ENCODE results near the gene FAM89A. TPM values are rescaled to one million over a fixed set of nuclear protein-coding genes. Genes with fewer than 3 reads are reported as not detected.

FAM89A gene
- total RNA-seq, 1 experiment from 2014 or later: 23.6 TPM

- POLR2A ChIA-PET: no interaction called here
- TF ChIP-seq EGR1 (IDR thresholded peaks at IDR 0.05; ENCODE audit: low read depth) (no peak), TCF7L2 (IDR thresholded peaks at IDR 0.05; ENCODE audit: borderline replicate concordance, extremely low read depth, insufficient read depth, insufficient read length) (no peak), YY1 (IDR thresholded peaks at IDR 0.05; ENCODE audit: extremely low read depth, insufficient replicate concordance, low read depth, low read length) (no peak), ZFX (IDR thresholded peaks at IDR 0.05) (no peak), CBX3 (IDR thresholded peaks at IDR 0.05; ENCODE audit: low read depth) (no peak), FOSL1 (IDR thresholded peaks at IDR 0.05; ENCODE audit: low read depth) (no peak), JUND (IDR thresholded peaks at IDR 0.05) (no peak), SRF (IDR thresholded peaks at IDR 0.05; ENCODE audit: low read depth) (no peak), SP1 (IDR thresholded peaks at IDR 0.05; ENCODE audit: low read depth) (no peak), SIN3A (IDR thresholded peaks at IDR 0.05; ENCODE audit: low read depth) (no peak), EZH2 (IDR thresholded peaks at IDR 0.05) (no peak)
- TF ChIP-seq, protein P1, sequence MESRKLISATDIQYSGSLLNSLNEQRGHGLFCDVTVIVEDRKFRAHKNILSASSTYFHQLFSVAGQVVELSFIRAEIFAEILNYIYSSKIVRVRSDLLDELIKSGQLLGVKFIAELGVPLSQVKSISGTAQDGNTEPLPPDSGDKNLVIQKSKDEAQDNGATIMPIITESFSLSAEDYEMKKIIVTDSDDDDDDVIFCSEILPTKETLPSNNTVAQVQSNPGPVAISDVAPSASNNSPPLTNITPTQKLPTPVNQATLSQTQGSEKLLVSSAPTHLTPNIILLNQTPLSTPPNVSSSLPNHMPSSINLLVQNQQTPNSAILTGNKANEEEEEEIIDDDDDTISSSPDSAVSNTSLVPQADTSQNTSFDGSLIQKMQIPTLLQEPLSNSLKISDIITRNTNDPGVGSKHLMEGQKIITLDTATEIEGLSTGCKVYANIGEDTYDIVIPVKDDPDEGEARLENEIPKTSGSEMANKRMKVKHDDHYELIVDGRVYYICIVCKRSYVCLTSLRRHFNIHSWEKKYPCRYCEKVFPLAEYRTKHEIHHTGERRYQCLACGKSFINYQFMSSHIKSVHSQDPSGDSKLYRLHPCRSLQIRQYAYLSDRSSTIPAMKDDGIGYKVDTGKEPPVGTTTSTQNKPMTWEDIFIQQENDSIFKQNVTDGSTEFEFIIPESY (IDR thresholded peaks at IDR 0.05; ENCODE audit: extremely low read depth, insufficient replicate concordance, low read length): no peak
- TF ChIP-seq, protein P2, sequence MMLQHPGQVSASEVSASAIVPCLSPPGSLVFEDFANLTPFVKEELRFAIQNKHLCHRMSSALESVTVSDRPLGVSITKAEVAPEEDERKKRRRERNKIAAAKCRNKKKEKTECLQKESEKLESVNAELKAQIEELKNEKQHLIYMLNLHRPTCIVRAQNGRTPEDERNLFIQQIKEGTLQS (IDR thresholded peaks at IDR 0.05): no peak
- no peaks in the 10 kb centered on the region for H3K9me2 ChIP-seq (ENCODE audit: insufficient read depth)
- H3K9me3 ChIP-seq (ENCODE audit: control insufficient read depth in 1 of 2, insufficient read depth in 1 of 2, low read depth in 1 of 2, low read length in 2 of 2): no peaks in the 10 kb centered on the region
- DNase-seq (ENCODE audit: low read depth, low spot score): no peak
- H3K4me3 ChIP-seq (replicated peaks in 1 of 2; ENCODE audit: low read depth in 1 of 2, low read length in 2 of 2): no peak overlapping the region
- H3K36me3 ChIP-seq (ENCODE audit: control insufficient read depth in 1 of 2, insufficient read depth in 2 of 2, low read length in 2 of 2): no peaks in the 10 kb centered on the region
- no peak overlapping the region for H3K9ac ChIP-seq (ENCODE audit: low read length)
- BruUV-seq (replicated peaks): no TSS peak
- intact Hi-C loops (cut with micrococcal nuclease): no loop called here
- 0 out of 2 replicates have a peak, but pooled peaks cover 3% of the 10 kb centered on the region for H4K20me1 ChIP-seq (ENCODE audit: insufficient read depth)
- no peak overlapping the region for H3K27ac ChIP-seq (ENCODE audit: low read depth, low read length)
- peaks cover 0 to 6% of the 10 kb centered on the region in 2 experiments; a peak in 2 of 4 replicates for H3K4me1 ChIP-seq (ENCODE audit: control insufficient read depth in 1 of 2, insufficient read depth in 2 of 2, low read length in 2 of 2)
- peaks cover 36% of the 10 kb centered on the region for H3K79me2 ChIP-seq (ENCODE audit: insufficient read depth, low read length)
- no peak overlapping the region for H2AFZ ChIP-seq (ENCODE audit: low read depth, low read length, poor library complexity, severe bottlenecking)
- no peak overlapping the region for H3K4me2 ChIP-seq (ENCODE audit: low read length)
- no peak for ATAC-seq
- no peaks in the 10 kb centered on the region for H3K27me3 ChIP-seq (ENCODE audit: insufficient read depth, low read length)
- CTCF ChIA-PET: no interaction called here
- RAD21 ChIA-PET (ENCODE audit: low non-redundant PET in 1 of 2, low total read pairs in 2 of 2, uncharacterized antibody in 2 of 2, unreplicated experiment in 2 of 2): no interaction called here
Measured at GRCh38 chr1:230982696-230983095, 57.4 kb downstream of the FAM89A start.

All from HCT116 (cell line).